HG03457 (cell line): ENCODE measurements around the gene GNG8.

ENCODE experiments used
- ATAC-seq: cut with Tn5 transposase; IDR thresholded peaks from one replicate; pipeline ENCODE4 v1.9.1; 2021; ENCODE audit warnings: moderate number of reproducible peaks; ENCODE audit not compliant: unreplicated experiment

The GNG8 gene

DNA sequence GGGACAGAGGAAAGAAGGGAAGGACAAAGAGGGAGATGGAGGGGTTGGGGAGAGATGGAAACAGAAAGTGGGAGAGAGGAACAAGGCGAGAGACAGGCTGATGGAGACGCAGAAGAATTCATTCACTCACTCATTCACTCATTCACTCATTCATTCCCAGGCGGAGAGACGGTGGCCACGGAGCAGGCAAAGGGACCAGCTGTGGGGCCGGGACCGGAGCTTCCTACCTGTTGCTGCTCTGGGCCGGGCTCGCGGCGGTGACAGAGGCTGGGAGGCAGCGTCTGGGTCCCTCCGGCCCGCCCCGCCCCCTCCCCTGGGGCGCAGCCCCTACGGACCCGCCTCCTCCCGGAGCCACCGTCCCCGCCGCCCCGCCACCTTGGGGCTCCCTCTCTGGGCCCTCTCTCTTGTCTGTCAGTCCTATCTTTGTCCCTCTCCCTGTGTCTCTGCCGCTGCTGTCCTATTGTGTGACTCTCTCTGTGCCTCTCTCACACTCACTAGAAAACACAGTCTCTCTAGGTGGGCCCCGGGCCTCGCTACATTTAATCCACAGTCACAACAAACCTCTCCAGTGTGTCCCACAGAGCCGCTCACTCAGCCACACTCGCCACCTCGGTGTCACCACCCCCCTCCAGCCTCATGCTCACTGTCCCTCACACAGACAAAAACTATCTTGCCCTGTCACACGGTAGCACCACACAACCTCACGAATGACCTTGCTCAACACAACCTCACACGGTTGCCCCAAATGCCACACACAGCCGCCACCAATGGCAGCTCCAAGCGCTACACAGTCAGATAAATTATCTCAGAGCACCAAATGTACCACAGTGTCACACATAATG is at the start of gene GNG8:
Gene GNG8 (minus strand): TSS at position 283 of the 842 bp plus-strand sequence. CDS start 1,520 bp downstream, outside the sequence.
- no peak for ATAC-seq

DNA sequence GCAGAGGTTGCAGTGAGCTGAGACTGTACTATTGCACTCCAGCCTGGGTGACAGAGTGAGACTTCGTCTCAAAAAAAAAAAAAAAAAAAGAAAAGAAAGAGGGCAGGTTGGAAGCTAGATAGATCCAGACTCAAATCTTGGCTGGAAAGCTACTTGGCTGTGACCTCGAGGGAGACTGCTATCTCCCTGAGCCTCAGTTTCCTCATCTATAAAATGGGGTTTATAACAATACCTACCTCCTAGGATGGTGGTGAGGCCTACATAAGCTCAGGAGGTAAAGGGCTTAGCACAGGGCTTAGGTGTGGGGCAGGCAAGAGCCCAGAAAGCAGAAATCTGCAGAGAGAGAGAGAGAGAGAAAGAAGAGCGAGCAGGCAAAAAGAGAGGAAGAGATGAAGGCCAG is 49.2 kb upstream of the GNG8 start:
- no peak for ATAC-seq

DNA sequence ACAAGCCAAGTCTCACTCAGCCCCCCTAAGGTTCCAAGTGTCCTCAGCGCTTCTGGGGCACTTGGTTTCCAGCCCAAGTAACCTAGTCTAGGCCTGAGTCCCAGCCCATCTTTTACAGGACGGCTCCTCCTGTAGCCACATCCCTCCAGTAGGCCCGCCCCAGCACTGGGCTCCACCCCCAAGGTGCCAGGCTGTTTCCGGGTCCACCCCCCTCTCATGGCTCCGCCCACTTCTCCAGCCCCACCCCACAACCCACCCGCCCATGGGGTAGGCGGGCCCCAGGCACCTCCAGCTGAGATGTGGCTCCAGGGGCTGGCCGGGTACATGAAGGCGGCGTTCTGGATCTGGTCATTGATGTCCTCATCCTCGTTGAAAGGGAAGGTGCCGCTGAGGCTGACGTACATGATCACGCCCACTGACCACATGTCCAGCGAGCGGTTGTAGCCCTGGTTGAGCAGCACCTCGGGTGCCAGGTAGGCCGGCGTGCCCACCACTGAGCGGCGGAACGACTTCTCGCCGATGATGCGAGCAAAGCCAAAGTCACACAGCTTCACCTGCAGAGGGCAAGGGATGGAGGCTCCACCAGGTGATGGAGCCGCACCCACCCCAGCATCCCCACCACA is 42.2 kb upstream of the GNG8 start:
- no peak for ATAC-seq

DNA sequence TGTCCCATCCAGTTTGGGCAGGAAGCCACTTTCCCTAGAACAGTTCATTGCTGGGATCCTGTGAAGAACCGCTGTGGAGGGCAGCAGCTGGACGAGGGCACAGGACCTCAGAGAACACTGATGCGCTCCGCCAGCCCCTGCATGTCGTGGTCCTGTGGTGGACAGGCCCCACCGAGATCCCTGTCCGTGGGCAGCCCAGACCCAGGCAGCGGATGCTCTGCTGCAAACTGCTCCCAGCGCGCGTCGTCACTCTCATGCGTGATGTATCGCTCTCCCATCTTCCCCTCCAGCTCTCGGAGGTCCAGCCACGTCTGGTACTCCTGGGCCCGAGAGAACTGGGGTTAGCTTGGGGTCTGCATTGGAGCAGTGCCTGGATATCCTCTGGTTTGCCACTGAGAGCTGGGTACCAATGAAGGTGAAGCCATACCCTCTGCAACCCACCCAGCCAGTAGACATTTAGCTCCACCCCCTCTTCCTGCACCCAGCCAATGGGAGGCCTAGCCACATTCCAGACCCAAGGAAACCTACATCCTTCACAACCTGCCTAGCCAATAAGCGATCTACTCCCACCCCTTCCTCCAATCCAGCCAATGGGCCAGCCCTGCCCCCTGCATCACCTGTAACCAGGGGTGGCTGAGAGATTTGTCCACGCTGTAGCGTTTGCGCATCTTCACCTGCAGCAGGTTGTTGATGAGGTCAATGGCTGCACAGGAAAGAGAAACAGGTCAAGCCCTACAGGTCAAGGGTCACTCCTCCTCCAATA is 38.6 kb upstream of the GNG8 start:
- no peak for ATAC-seq

DNA sequence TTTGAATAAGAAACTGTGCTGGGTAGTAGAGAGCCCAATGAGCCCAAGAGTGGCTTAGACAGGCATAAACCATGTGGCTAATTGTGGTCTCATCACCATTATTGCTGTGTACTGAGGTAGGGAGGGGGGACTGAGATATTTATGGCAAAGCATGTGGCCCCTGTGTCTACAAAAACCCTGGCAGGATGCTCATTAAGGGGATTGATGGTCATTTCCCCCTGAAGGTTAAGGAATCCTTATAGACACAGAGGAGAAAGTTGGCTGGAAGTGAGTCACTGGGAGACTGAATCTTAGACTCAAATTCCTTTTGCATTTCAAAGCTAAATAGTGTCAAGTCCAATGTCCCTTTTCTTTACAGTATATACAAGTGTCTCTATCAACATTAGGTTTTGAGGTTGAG is 34.8 kb upstream of the GNG8 start:
- no peak for ATAC-seq

DNA sequence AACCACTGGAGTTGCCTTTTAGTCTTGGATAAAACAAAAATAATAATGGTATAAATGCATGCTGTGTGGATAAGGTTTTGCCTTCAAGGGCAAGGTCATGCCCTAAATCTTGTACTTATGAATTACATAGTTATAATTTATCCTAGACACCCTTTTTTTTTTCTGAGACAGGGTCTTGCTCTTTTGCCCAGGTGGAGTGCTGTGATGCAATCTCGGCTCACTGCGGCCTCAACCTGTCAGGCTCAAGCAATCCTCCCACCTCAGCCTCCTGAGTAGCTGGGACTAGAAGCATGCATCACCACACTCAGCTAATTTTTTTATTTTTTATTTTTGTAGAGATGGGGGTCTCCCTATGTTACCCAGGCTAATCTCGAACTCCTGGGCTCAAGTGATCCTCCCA is 32.7 kb upstream of the GNG8 start:
- ATAC-seq, result no peak

DNA sequence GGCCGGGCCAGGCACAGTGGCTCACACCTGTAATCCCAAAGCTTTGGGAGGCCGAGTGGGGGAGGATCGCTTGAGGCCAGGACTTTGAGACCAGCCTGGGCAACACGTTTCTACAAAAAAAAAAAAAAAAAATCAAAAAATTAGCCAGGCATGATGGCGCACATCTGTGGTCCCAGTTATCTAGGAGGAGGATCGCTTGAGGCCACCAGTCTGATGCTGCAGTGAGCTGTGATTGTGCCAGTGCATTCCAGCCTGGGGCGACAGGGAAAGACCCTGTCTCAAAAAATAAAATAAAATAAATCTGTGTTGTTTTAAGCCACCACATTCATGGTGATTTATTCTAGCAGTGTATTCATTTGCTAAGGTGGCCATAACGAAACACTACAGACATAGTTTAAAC is 29.1 kb upstream of the GNG8 start:
- ATAC-seq, result no peak

DNA sequence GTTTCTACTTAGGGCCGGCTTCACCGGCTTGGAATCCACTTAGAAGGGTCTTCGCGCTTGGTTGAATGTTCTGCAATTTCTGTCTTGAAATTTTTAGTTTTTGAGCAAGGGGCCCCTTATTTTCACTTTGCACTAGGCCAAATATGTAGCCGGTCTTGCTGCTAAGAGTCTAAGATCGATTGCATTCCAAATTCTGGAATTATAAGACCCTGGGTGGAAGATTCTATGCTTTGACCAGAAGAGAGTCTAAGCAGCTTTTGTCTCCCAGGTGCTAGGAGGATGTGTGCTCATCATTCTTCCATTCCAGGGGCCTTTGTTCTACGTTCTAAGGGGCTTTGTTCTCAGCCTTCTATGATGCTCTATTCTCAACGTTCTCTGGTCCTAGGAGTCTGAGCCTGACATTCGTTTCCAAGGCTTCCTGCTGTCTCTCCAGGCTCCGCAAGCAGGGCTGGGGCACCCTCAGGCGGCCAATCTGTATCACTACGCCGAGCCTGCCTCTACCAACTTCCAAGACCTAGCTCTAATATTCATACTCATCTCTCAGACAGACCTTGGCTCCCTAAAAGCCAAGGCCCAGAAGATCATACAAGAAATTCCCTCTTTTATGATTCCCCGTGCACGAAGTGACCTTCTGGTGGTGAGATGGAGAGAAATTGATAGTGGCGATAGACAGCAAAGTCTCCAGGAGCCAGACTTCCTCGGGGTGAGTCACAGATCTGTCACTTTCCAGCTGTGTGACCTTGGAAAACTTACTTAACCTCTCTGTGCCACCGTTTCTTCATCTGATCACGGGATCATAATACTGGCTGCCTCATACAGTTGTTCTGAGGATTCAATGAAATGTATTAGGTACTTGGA is 26.0 kb upstream of the GNG8 start:
- ATAC-seq, result no peak

DNA sequence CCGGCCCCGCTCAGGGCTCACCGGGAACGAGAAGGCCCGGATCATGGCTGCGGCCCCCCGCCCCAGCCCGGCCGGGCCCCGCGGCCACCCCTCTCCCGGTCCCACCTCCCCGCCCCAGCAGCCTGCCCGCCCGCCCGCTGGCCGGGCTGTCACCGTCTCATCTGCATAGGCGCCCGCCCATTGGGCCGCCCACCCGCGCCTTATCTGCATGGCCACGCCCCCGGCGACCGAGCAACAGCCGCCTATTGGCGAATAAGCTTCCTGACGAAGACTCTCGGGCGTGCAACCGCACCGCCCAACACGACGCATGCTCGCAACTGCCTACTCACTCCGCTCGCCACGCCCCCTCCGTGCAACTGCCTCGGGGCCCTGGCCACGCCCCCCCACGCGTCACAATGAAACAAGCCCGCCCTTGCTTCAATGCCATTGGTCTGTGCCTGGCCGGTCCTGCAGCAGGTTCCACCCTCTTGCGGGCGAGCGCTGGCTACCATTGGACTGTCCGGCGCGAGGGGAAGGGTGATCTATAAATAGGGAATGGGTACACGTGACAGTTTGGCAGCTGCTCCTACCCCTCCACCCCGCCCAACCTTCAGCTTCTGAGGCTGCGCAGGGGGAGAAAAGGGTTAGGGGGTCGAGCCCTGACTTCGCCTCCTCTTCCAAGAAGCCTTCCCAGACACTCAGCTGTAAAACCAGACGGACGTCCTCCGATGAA is 25.2 kb upstream of the GNG8 start, which contains the start of gene DACT3:
Gene DACT3 (minus strand): TSS at position 163 of the 712 bp plus-strand sequence. CDS start 118 bp downstream, at position 45.
- ATAC-seq, result peak; percentile 82

DNA sequence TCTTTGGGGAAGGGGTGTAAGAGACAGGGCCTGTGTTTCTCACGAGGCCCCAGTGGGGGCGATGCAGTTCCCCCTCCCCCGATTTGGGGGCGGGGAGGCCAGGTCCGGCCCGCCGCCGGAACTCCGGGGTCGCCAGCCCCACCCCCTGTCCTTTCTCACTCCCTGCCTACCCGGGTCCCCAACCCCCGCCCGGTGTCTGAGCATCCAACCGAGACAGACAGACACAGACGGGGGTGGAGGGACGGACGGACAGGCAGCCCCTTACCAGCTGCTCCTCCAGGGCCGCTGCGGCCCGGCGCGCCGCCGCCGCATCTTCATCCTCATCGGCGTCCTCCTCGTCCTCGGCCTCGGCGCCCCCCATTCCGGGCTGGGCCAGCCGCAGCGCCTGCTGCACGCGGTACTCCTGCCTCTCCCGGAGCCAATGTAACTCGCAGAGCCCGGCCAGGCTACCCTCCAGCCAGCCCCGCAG is 24.6 kb upstream of the GNG8 start:
- ATAC-seq, result no peak

DNA sequence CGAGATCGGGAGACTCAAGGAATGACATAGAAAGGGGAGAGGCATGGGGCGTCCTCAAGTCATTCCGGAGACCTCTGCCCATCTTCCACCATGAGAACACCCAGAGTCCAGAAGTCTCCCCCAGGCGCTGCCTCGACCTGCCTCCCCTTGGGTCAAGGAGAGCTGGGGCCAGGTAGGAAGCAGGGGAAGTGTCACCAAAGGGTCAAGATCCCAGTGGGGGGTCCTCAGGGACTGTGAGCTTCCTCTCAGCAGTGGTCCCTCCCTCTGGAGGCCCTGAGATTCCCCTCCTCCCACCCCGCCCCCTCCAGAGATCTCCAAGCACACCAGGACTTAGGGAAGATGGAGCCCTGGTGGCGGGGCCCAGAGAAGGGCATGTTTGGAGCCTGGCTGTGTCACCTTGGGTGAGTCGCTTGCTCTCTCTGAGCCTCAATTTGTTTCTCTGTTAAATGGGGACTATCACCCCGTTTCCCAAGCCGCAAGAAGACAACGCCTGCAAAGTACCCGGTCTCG is 24.1 kb upstream of the GNG8 start:
- no peak for ATAC-seq

DNA sequence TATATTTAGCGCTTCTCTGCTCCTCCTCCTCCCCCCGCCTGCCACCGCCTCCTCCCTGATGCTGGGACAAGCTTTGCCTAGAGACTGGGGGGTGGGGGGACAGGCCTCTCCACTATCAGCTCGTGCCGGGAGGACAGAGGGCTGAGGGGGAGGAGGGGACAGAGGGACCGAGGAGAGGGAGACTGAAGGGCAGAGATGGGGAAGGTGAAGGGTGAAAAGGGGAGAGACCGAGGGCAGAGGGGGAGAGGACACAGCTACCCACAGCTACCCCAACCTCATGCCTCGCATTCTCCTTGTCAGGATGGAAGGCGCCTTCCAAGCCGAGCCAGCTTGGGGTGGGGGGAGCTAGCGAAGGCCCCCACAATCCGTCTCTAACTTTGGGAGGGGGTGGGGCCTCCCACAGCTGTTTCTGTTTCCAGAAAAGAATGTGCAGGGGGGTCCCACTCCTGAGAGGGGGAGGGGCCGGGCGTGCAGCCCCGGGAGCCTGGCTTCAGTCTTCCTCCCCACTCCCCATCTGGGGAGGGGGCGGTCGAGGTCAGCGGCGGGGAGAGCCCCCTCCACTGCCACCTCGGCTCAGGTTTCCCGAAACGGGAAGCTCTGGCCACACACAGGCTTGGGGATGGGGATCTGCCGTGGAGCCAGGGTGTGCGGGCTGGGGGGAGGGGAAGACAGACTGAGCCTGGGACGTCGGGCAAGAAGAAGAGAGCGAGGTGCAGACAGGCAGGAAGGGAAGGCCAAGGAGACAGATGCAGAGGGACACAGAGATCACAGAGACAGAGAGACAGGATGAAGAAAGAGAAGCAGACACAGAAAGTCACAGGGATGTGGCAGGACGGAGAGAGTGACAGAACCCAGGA is 23.4 kb upstream of the GNG8 start:
- no peak for ATAC-seq

DNA sequence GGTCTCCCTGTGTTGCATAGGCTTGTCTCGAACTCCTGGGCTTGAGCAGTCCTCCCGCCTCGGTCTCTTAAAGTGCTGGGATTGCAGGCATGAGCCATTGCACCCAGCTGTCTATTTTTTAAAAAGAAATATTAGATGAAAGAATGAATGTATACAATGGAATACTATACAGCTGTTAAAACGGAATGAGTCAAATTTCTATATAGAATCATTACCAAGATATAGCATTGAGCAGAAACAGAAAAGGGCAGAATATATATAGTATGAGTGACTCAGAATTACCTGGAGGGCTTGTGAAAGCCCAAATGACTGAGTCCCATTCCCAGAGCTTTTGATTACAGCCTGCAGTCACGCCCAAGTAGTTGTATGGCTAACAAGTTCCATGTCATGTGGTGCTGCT is 20.5 kb upstream of the GNG8 start:
- no peak for ATAC-seq

DNA sequence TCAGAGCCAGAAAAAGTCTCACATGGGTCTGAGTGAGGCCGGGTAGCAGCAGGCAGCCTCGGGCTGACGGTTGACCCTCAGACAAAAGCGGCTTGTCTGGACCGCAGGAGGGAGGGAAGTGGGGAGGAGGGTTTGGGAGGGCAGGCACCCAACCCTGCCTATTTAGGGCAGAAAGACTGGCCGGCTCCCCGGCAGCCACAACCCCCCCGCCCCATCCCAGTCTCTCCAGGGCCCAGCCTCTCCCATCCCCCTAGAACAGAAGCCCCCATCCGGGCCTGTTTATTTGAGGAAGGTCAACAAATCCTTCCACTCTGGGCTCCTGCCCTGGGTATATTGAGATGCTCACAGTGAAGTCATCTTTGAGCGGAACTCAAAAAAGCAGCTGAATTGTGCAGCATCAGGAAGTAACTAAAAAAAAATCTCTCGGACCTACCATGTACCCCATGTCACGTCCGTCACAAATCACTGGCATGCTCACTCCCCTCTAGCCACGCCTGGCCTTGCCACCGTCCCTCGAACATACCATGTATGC is 18.7 kb upstream of the GNG8 start:
- ATAC-seq, result no peak

DNA sequence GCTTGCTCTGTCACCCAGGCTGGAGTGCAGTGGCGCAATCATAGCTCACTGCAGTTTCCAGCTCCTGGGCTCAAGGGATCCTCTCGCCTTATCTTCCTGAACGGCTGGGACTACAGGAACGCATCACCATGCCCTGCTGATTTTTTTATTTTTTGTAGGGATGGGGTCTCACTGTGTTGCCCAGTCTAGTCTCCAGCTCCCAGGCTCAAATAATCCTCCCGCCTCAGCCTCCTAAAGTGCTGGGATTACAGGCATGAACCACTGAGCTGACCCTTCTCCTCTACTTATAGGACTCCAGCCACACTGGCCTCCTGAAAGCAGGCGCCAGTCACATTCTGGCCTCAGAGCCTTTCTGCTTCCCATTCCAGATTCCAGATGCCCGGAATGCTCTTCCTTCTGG is 14.4 kb upstream of the GNG8 start:
- ATAC-seq, result no peak

DNA sequence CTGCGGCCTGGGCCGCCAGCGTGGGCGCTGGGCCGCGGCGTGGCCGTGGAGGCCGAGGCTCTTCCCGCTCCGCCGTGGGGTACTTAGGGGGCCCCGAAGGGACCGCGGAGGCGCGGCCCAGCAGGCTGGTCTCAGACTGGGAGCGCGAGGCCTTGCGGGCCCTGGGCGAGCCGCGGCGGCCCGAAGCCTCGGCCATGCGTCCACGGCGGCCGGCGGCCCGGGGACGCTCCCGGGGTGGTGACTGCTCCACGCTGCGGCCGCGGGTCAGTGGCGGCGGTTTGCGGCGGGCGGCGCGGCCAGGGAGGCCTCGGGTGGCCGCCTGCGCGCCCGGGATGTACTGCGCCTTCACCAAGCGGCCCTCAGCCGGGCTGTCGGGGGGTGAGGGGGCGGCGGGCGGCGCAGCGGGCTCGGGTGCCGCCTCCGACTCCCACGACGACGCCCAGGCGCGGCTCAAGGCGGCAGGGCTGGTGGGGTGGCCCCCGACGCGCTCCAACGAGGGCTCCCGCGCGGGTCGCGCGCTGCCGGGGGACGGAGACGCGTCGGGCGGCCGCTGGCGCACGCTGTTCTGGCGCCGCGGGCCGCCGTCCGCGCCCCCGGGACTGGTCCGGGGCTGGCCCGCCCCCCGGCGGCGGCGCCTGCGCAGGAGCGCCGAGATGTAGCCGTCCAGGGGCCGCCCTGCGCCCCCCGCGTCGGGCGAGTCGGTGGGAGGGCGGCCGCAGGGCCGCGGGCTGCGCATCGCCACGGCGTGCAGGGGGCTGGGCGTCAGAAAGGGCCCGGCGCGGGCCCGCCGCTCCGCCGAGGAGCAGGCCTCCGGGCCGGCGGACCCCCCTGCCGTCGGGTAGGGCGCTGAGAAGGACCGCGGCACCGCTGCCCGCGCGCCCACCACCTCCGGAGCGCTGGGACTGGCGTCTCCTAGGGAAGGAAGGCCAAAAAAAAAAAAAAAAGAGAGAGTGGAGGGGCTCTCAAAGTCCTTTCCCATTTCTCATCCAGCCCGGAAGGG is 13.3 kb upstream of the GNG8 start:
- no peak for ATAC-seq
